GM21528 (cell line): ENCODE results near the gene FAM161B.
"Not testable (repeated sequence)": the region's sequence is repeated elsewhere in the genome, so short reads cannot be mapped to it uniquely, and the experiment has no call there.

ENCODE experiments used
- ATAC-seq: cut with Tn5 transposase; IDR thresholded peaks from one replicate; pipeline ENCODE4 v1.9.1; 2021; ENCODE audit warnings: mild to moderate bottlenecking, moderate library complexity; ENCODE audit not compliant: unreplicated experiment, low FRiP score

Gene FAM161B, protein sequence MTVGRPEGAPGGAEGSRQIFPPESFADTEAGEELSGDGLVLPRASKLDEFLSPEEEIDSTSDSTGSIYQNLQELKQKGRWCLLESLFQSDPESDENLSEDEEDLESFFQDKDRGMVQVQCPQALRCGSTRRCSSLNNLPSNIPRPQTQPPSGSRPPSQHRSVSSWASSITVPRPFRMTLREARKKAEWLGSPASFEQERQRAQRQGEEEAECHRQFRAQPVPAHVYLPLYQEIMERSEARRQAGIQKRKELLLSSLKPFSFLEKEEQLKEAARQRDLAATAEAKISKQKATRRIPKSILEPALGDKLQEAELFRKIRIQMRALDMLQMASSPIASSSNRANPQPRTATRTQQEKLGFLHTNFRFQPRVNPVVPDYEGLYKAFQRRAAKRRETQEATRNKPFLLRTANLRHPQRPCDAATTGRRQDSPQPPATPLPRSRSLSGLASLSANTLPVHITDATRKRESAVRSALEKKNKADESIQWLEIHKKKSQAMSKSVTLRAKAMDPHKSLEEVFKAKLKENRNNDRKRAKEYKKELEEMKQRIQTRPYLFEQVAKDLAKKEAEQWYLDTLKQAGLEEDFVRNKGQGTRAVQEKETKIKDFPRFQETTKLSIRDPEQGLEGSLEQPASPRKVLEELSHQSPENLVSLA

DNA sequence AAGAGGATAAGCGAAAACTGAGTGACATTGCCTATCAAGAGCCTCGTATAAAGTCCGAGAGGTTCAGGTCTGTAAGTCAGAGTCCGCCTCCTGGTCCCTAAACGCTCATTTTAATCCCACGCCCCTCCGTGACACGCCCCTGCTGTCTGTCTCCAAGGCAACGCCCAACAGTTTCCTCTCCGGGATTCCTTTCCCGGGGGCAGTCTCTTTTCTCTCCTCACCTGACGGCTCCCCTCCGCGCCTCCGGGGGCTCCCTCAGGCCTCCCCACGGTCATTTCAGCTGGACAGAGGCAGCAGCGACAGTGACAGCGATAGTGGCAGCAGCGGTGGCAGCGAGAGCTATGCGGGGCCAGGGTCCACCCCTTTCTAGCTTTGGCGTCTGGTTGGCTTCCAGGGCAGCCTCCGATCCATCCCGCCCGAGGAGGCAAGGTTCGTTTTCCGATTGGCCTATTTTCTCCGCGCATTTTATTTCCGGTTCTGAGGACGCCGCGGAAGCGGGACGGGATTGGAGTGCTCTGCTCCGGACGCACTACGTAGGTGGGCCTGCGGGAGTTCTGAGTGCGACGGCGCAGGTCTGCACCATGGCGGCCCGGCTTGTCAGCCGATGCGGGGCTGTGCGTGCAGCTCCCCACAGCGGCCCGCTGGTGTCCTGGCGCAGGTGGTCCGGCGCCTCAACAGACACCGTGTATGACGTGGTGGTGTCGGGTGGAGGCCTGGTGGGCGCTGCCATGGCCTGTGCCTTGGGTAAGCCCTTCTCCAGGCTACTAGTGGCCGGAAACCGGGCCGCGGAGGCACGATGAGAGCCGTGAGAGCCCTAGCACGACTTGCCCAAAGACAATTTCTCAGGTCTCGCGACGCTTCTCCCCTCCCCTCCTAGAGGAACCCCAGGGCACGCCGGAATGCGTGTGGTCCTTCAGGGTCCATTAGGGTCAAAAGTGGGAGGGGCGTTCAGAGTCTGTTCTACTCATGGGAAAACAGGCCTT is at the start of gene FAM161B, which contains the start of gene COQ6:
Gene FAM161B, minus strand, starts transcription at position 343 of the 983 bp plus-strand sequence. Its CDS starts 68 bp downstream, at position 275.
Gene COQ6, plus strand, starts transcription at position 551 of the 983 bp plus-strand sequence. Its CDS starts 31 bp downstream, at position 582.
- peak; percentile 94 for ATAC-seq

DNA sequence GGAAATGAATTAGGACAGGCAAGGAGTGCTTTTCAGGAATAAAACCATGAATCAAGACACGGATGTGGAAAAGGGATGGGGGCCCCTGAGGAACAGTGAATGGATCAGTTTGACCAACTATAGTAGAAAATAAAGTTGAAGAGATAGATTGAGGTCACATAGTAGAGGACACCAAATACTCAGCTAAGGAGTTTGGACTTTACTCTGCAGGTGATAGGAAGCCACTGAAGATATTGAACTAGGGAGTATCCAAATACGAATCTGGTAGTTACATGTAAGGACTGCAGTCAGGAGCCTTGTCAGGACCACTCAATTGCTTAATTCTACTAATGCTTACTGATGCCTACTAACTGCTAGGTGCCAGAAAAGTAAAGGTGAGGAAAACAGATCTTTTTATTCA is 48.8 kb upstream of the FAM161B start:
- no peak for ATAC-seq

DNA sequence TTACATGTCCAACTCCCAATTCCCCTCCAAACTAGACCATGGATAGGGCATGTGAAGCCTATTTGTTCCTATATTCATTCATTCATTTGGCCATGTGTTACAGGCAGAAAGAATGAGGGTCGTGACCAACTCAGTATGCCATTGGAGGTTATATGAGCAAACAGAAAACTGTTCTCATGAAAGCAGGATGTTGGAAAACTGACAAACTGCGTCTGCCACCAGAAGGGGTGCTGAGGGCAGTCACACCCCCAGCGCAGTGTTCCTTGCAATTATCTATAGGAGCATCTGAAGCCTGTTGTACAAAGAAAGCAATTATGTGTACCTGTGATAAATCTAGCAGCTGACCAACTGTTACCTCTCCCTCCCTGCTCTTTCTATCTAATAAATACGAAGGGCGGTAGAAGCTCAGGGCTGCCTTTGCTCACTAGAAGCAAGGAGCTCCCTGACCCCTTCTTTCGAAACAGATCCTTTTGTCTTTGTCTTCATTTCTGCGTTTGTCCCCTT is 48.1 kb upstream of the FAM161B start:
- ATAC-seq, result no peak

DNA sequence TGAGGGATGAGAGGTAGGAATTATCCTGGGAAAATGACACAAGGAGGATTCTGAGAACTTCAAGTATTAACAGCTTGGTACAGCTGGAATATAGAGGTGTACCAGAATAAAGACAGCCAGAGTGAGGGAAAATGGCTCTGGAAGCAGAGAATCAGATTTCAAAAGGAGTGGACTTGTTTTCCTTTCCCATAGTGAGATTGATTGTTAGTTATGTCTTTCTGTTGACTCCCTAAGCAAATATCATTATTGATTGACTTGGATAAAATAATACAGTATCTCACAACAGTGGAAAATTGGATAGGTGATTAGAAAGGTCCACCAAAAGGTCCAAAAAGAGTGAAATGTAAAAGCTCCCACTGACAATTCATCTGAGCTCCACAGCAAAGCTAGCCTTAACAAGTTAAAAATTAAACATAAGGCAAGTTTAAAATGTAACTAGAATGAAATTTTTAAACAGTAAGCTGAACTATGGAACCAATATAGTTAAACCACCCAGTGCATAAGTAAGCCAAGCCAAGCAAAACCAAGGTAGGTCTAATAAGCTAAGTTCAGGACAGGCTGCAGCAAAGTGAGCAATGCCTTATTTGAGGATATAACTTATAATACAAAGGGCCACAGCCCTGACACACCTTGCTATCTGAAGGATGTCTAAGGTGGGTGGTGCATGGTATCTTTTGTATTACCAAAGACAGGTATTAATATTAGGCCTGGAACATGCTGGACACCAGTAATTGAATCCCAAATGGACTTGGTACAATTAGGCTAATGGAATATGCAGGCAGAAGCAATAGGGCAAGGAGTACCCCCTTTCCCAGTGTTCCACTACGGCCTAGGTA is 47.4 kb upstream of the FAM161B start:
- ATAC-seq, result no peak

DNA sequence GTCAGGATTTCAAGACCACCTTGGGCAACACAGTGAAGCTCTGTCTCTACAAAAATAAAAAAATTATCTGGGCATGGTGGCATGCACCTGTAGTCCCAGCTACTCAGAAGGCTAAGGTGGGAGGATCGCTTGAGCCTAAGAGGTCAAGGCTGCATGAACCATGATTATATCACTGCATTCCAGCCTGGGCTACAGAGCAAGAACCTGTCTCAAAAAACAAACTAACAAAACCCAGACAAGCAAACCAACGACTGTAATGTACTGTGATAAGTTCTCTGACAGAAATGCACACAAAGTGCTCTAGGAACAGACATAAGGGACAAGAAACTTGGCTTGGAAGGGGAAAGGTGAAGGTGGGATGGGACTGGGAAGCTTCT is 46.8 kb upstream of the FAM161B start:
- no peak for ATAC-seq

DNA sequence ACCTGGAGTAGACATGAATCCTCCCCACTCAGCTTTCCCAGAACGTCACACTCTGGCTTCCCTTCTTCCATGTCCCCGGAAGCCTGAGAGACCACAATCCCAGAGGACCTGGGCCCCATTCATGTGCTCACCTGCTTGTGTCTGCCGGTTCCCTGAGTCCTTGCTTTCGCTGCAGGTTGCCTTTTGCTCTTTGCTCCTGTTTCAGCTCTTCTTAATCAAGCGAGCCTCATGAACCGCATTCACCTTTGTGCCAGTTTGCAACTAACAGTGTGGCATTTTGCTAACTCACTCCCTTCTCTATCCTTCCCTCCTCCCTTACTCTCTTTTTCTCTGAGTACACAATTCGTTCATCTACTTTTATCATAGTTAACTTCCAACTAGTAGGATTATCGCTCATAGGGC is 46.1 kb upstream of the FAM161B start:
- no peak for ATAC-seq

DNA sequence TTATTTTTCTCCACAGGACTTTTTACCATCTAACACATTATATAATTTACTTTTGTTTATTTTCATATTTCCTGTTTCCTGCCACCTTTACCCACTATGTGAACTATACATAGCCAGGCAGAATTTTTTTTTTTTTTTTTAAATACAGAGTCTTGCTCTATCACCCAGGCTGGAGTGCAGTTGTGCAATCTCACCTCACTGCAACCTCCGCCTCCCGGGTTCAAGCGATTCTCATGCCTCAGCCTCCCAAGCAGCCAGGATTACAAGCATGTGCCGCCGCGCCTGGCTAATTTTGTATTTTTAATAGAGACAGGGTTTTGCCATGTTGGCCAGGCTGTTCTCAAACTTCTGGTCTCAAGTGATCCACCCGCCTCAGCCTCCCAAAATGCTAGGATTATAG is 45.0 kb upstream of the FAM161B start:
- ATAC-seq, result not testable (repeated sequence)

DNA sequence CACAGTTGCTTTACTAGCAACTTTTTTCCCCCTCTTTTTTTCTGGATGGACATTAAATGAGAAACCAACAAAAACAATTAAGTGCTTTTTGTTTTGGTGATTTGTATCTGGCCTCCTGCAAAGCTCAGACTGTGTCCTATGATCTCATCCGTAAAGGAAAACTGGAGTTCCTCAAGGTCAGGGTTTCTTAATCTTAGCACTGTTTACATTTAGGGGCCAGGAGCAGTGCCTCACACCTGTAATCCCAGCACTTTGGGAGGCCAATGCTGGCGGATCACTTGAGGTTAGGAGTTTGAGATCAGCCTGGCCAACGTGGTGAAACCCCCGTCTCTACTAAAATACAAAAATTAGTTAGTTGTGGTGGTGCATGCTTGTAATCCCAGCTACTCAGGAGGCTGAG is 41.2 kb upstream of the FAM161B start:
- no peak for ATAC-seq

DNA sequence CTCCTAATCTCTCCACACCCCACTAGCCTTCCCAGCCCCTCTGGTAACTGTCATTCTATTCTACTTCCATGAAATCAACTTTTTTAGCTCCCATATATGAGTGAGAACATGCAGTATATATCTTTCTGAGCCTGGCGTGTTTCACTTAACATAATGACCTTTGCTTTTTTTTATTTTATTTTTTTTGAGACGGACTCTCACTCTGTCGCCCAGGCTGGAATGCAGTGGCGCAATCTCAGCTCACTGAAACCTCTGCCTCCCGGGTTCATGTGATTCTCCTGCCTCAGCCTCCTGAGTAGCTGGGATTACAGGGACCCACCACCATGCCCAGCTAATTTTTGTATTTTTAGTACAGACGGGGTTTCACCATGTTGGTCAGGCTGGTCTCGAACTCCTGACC is 38.8 kb upstream of the FAM161B start:
- not testable (repeated sequence) for ATAC-seq

DNA sequence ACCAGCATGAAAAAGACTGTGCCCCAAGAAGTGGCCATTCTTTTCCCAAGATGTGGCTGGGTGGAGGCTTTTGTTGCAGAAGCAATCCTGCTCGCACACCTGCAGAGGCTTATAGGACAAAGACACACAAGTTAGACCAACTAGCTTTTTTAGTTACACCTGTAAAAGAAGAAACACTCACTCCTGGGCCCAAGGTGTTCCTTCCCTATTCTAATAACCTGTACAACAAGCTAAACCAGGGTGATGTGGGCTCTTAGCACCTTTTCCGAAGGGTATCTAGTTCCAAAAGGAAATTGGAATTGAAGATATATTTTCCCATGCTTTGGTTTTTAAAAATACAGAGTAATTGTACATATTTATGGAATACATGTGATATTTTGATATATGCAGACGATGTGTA is 38.2 kb upstream of the FAM161B start:
- no peak for ATAC-seq

DNA sequence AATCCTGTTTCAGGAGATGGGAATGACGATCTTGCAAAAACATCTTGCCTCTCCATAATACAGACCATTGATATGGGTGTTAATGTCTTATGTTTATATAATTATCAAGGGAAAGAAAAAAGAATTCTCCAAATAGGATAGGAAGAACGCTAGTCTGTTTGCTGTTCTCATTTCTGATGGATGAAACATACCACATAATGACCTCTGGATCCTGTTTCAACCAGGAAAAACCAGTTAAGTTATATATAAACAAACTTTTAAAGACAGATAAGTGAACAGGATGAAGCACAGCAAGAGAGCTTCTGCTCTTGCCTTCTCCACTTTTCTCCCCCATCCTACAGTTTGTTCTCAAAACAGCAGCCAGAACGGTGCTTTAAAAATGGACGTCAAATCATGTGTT is 28.0 kb upstream of the FAM161B start:
- ATAC-seq, result no peak

DNA sequence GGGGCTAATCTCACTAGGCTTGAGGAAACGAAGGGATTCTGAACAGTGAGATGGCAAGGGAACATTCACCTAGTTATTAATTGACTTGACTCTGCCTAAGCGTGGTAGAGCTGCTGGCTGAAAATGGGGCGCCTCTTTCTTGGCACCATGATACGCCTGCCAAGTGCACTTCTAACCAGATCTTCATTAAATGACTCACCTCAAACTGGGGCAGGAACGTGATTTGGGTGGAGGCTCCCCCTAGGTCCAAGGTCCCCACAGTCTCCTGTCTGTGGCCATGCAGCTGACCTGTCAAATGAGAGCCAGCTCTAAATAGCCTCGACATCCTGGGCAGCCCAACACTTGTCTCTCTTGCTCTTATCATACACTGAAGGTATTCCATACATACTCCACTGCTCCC is 26.2 kb upstream of the FAM161B start:
- no peak for ATAC-seq

DNA sequence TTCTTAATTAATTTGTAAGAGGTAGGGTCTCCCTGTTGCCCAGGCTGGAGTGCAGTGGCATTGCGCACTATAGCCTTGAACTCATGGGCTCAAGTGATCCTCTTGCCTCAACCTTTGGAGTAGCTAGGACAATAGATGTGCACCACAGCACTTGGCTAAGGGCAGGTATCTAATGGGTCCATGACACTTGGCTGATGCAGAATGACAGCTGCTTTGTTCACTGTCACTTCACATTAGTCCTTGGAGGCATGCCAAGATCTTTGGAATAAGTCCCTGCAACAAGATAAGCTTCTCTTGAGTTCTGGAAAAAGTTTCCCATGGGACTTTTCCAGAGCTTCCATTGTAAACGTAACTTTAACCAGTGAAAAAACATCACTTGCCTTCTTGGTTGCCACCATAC is 23.6 kb upstream of the FAM161B start:
- ATAC-seq, result no peak

DNA sequence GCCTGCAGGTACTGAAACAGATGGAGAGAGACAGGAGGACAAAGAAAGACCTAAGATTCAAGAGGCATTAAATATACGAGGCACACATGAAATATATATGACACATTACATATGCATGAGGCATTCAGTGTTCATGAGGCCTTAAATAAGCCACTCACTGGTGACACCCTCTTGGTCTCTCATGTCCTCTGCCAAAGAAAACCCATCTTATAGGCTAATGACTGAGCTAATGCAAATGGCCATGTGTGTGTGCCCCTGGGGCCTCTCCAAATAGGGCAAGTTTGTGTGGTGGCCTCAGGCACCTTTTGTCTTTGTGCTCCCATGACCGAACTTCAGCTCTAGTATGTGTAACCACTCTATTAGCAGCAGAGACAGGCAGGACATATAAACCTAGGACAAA is 19.0 kb upstream of the FAM161B start:
- no peak for ATAC-seq

DNA sequence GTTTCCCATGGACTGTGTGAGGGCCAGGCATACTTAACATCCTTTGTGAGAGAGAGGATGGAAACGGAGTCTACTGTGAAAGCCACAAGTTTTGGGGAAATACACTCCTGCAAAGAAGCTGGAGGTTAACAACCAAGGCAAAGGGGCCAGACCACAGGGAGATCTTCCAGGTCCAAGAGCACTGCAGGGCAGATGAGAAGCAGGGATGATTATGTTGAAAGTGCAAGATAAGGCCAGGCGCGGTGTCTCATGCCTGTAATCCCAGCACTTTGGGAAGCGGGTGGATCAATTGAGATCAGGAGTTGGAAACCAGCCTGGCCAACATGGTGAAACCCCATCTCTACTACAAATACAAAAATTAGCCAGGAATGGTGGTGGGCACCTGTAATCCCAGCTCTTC is 15.3 kb upstream of the FAM161B start:
- ATAC-seq, result no peak

DNA sequence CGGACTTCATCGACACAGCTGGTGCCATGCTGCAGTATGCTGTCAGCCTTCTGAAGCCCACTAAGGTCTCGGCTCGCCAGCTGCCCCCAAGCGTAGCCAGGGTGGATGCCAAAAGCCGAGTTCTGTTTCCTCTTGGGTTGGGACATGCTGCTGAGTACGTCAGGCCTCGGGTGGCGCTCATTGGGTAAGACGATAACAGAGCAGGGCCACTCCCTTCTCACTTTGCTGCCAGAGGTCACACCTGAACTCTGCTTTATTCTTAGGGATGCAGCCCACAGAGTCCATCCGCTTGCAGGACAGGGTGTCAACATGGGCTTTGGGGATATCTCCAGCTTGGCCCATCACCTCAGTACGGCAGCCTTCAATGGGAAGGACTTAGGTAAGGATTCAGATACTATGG is 11.3 kb upstream of the FAM161B start:
- ATAC-seq, result no peak

DNA sequence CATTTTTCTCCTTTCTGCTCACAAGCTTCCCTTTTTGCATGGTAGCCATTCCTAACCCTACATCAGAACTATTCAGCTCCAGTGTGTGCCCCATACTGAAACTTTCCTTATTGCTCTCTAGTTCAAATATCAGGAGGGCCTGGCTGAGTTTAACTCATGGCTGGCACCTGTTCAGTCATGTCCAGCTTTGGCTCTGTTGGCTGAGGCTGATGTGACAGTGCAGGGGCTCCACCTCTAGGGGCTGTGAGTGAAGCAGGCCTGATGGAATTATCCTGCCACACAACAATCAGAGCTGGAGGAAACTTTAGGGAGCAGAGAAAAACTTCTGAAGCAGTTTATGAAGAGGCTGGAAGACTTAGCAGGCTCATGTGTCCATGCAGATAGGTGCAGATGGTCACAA is 8.7 kb upstream of the FAM161B start:
- no peak for ATAC-seq

DNA sequence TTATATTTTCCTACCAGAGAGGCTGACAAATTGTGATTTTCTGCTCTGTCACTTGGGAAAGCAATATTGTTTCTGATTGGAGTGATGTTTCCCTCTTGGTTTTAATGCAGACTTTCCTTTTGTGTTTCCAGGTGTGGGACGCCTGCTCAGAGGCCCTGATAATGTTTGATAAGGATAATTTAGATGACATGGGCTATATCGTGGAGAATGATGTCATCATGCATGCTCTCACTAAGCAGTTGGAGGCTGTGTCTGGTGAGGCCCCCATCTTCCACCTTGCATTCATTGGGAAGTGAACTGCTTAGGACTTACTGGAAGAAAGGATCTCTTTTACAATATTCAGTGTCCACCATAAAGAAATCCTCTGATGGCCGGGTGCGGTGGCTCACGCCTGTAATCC is 5.8 kb upstream of the FAM161B start:
- ATAC-seq, result no peak

DNA sequence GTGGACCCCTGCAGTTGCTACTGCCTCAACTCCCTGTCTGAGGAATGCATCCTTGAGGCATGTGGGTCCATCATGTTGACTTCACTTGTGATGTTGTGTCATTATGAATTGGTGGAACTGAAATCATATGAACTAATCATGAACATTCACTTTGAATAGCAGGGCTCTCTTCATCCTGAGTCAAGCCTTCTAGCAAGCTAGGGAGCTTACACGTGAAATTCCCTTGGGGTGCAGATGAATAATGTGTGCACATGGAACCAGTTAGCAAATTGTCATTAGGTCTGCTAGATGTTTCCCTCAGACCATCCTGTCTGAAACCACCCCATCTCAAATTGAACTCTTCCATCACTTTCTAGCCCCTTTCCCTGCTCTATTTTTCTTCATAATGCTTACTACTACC is 3.8 kb upstream of the FAM161B start:
- no peak for ATAC-seq

DNA sequence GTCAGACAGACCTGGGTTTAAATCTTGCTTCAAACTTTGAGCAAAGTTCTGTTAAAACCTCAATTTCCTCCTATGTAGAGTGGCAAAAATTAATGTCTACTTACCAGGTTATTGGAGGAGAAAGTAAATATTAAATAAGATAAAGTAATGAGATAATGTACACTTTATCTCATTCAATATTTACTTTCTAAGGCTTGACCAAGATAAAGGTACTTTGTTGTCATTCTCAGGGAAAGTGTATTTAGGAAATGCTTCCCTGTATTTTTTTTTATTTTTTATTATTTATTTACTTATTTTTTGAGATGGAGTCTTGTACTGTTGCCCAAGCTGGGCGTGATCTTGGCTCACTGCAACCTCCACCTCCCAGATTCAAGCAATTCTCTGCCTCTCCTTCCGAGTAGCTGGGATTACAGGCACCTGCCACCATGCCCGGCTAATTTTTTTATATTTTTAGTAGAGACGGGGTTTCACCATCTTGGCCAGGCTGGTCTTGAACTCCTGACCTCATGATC is 4.7 kb downstream of the FAM161B start:
- ATAC-seq, result no peak
